ENCODE data around the gene REG1A. TPM values are rescaled to one million over a fixed set of nuclear protein-coding genes. Genes with fewer than 3 reads are reported as not detected.
A peak's percentile ranks its signal among the peaks of the same experiment; 100 is the strongest.

The REG1A gene, protein sequence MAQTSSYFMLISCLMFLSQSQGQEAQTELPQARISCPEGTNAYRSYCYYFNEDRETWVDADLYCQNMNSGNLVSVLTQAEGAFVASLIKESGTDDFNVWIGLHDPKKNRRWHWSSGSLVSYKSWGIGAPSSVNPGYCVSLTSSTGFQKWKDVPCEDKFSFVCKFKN
- not detected in 2 replicates for polyA plus RNA-seq (2014; cell fraction: cytosol; rRNA removed)
- polyA plus RNA-seq (2014; cell fraction: nucleus; rRNA removed), result not detected in 2 replicates

DNA sequence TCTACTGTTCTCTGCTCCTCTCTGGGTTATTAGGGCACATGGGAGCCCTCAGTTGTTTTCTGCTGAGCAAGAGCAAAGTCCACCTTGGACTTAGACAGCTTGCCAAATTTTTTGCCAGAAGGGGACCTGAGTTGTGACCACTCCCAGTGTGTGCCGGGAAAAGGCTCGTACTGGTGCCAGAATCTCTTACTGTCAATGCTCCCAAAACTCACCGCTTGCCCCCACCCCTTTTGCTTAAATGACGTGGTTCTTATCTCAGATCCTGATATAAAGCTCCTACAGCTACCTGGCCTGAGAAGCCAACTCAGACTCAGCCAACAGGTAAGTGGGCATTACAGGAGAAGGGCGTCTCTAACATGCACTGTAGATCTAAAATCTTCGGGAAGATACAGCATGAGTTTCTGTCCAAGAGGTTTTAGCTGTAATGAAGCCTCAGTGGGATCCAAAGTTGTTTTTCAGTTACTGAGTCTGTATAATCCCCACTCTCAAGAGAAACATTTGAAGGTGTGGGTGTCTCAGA, at the start of gene REG1A:
Gene REG1A, plus strand, starts transcription at position 295 of the 520 bp plus-strand sequence. CDS start 374 bp downstream, outside the sequence.
- DNase-seq (ENCODE audit: low spot score), result no peak

DNA sequence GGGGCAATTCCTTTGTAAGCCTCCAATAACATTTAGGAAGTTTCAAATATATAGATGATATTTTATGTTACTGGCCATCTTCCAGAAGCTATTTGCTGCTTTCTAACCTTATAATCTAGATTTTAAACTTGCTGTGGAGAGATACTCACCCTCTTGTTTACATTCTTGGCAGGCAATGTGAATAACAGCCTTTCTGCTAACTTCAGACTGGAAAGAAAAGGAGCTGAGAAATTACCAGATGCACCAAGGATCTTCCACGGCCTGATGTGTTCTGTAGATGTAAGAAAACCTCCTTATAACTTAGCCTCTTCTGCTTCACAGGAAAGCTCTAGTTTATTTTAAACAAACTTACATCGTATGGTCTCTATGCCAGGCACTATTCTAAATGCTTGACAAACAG, 49.2 kb upstream of the REG1A start:
- no peak for DNase-seq (ENCODE audit: low spot score)

DNA sequence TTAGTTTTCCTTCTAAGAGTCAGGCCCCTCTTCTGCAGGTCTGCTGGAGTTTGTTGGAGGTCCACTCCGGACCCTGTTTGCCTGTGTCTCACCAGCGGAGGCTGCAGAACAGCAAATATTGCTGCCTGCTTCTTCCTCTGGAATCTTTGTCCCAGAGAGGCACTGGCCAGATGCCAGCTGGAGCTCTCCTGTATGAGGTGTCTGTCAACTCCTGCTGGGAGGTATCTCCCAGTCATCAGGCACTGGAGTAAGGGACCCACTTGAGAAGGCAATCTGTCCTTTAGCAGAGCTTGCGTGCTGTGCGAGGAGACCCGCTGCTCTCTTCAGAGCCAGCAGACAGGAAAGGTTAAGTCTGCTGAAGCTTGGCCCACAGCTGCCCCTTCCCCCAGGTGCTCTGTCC, 37.3 kb upstream of the REG1A start:
- peak; percentile 4 for DNase-seq (ENCODE audit: low spot score)

GRCh38 chr2:79083597-79084251, 36.6 kb upstream of the REG1A start:
- DNase-seq (ENCODE audit: low spot score), result peak; percentile 53

DNA sequence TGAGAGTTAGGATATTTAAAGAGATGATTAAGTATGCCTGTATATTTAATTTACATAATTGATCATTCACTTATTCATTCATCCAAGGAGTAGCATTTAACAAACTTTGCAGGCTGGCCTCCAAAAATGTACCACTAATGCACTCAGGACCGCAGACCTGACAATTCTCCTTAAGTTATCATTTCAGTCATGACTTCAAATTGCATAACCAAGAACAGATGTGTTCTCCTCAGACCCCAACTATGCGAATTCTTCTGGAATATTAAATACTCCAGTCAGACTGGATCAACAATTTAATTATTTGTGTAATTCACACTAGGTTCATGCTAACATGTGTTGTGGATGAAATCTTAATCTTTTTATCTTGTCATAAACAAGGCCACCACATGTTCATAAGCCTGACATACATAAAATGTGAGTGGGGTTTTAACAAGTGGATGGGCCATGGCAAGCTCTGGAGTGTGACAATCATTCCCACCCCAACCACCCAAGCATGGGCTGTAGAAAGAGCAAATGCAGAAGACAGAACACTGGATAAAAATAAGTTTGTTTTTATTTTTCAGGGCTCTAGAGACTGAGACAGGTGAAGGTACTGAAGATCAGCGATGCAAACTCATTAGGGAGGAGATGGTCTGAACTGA, 35.7 kb upstream of the REG1A start:
- peak; percentile 17 for DNase-seq (ENCODE audit: low spot score)

DNA sequence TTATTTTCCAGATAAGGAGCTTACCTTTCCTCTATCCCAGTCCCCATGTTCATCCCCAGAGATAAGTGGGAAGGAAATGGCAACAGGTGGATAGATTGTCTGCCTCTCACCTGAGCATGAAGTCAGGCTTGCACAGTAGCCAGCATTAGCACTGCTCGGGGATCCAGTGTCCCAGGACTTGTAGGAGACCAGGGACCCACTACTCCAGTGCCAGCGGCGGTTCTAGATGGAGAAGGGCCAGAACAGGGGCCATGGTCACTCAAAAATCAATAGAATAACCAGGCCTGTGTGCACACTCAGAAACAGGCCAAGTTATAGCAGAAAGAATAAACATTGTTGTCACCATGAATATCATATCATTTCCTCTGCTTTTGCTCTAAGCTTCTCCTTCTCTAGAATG, 34.9 kb upstream of the REG1A start:
- DNase-seq (ENCODE audit: low spot score), result no peak

DNA sequence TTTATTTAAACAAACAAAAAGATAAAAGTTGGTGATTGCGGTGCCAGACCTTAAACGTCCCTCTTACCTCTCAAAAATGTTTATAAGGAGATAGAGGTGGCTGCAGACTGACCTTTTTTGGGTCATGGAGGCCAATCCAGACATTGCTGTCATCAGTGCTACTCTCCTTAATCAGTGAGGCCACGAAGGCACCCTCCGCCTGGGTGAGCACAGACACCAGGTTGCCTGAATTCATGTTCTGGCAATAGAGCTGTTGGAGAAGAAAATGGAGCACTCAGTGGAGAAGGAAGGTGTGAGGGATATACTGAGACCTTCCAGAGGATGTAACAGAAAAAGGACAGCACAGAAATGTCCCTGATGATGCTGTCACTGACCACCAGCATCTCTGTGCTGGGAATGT, 34.0 kb upstream of the REG1A start:
- DNase-seq (ENCODE audit: low spot score), result no peak

GRCh38 chr2:79087785-79088364, 32.4 kb upstream of the REG1A start, which contains the start of gene REG1B:
TSS of gene REG1B (minus strand) at chr2:79087993. CDS start at chr2:79087612, 381 bp downstream.
- no peak for DNase-seq (ENCODE audit: low spot score)

DNA sequence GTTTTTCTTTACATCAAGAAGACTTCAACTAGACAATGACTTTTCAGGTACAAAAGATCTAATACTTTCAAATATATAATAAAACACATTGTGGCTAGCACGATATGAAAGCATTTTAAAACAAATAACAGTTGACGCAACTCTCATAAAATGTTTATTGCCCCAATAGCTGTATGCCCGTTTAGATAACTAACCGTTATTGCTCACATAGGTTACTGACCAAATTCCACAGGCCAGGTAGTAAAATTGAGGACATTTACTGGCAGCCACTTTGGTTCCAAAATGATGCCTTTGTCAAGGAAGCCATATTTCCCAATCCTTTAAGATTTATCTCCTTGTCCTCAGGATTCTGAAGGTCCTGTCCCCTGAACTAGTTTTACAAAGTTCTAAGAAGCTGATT, 29.6 kb upstream of the REG1A start:
- DNase-seq (ENCODE audit: low spot score), result no peak

GRCh38 chr2:79097843-79098242, 22.4 kb upstream of the REG1A start:
- DNase-seq (ENCODE audit: low spot score), result no peak

GRCh38 chr2:79099140-79099686, 21.1 kb upstream of the REG1A start:
- DNase-seq (ENCODE audit: low spot score), result no peak

DNA sequence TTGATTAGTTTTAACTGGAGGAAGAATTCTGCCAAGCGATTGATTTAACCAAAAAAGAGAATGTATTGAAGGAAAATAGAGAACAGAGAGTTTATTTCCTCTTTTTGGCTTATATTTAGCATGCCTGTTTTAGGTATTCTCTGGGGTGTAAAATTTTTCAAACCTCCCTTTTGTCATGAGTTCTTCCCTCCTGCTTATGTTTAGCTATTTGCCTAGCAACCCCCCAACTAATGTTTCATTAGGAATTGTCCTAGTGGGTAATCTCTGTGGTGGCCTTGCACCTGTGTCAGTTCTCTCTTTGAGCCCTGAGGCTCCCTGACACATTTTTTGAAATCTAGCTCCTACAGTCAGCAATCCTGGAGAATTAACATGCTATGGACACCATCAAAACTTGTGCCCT, 20.0 kb upstream of the REG1A start:
- no peak for DNase-seq (ENCODE audit: low spot score)

- DNase-seq (ENCODE audit: low spot score), result no peak
Measured at GRCh38 chr2:79101024-79101423, 19.3 kb upstream of the REG1A start.

DNA sequence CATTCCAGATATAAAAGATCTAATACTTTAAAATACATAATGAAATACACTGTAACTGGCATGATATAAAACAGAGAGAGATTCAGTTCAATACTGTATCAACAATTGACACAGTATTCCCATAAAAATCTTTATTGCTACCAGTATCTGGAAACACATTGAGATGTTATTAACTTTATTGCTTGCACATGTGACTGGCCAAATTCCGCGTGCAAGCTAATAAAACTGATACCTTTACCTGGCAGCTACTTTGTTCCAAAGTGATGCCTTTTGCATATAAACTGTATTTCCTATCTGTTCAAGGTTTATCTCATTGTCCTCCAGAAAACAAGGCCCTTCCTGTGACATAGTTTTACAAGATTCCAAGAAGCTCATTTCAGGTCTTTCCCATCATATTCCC, 17.1 kb upstream of the REG1A start:
- DNase-seq (ENCODE audit: low spot score), result no peak

- DNase-seq (ENCODE audit: low spot score), result no peak
Measured at GRCh38 chr2:79105259-79105658, 15.0 kb upstream of the REG1A start.

- no peak for DNase-seq (ENCODE audit: low spot score)
Measured at GRCh38 chr2:79112269-79112668, 8.0 kb upstream of the REG1A start.

DNA sequence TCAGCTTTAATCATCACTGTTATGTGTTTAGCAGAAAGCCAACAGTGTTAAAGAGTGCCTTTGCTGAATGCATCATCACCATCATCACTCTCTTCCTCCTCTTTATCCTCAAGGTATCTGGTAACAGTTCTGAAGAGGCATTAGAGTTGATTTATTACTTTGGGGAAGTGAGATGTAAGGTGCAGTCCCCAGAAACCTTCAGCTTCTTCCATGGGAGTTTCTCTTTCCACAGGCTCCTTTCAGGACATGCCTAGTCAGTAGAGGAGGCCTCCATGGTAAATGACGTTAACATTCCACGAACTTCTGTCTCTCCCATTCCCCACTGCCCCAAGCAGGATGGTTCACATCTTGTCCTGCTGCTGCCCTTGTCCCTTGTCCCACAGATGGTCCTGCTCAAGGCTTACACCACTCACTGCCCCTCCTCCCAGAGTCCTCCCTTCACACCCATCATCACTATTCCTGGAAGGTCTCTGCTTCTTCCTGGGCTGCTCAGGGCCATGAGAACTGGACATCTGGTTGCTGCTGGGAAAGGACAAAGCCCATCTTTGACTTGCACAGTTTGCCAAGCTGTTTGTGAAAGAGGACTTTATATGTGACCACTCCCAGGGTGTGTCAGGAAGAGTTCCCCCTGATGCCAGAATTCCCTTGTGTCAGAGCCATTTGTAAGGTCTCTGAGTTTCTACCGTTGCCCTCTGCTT, 5.3 kb upstream of the REG1A start:
- no peak for DNase-seq (ENCODE audit: low spot score)

DNA sequence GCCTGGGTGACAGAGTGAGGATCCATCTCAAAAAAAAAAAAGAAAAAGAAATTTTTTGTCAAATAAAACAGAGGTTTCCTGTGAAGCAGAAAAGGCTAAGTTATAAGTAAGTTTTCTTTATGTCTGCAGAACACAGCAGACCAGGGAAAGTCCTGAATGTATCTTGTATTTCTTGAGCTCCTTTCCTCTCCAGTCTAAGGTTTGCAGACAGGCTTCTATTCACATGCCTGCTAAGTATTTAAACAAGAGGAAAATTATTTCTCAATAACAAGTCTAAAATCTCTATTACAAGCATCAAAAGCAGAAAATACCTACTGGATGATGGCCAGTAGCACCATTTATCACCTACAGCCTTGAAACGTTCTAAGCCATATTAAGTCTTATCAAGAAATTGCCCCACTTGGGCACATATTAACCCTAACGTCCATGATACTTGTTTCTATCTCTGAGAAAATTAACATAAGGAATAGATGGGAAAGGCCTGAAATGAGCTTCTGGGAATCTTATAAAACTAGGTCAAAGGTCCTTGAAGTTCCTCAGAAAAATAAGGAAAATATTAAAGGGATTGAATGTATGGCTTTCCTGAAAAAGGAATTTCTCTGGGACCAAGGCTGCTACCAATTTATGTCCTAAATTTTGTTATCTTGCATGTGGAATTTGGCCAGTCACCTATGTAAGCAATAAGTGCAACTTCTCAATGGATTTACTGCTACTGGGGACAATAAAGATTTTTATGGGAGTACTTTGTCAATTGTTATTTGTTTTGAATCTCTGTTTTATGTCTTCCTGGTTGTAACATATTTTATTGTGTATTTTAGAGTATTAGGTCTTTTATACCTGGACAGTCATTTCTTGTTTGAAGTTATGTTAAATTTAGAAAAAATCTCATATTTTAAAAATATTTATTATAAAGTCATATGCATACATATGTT, 3.0 kb upstream of the REG1A start:
- DNase-seq (ENCODE audit: low spot score), result no peak

- no peak for DNase-seq (ENCODE audit: low spot score)
Measured at GRCh38 chr2:79122676-79123075, 2.4 kb downstream of the REG1A start.
